ENCODE data around the gene CCDC158.

Gene CCDC158

DNA sequence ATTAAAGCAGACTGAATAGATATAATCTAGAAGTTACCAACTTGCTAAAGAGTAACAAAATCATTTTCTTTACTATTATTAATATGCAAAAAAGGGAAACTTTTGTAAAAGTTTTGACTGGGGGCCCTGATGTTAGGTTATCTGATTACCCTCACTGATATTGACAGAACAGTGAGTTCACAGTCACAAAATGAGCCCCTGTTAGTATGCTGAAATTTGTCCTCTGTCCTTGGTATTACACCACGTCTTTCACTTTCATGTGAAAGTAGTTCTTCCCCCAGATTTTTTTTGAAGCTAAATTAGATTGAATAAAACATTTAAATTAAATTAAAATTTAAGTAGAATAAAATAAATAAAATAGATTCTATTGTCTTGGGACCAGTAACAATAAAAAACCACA is 108.5 kb downstream of the CCDC158 start:
- no peaks in the 10 kb centered on the region for H3K27me3 ChIP-seq (ENCODE audit: insufficient read depth, low read length)
- H2AFZ ChIP-seq (ENCODE audit: low read length, unreplicated experiment): no peak overlapping the region
- 0 out of 2 replicates have a peak, but pooled peaks cover 11% of the 10 kb centered on the region for H3K36me3 ChIP-seq (ENCODE audit: insufficient read depth, low read length)
- no peak overlapping the region for H3K4me3 ChIP-seq (ENCODE audit: low read depth, low read length)
- no peak overlapping the region for H3K27ac ChIP-seq (ENCODE audit: low read depth, low read length)
- peaks cover 19% of the 10 kb centered on the region for H3K79me2 ChIP-seq (ENCODE audit: control insufficient read depth, insufficient read depth, low read length, unreplicated experiment)
- peaks cover 15% of the 10 kb centered on the region for H3K4me1 ChIP-seq (ENCODE audit: control insufficient read depth, insufficient read depth, low read length, unreplicated experiment)

DNA sequence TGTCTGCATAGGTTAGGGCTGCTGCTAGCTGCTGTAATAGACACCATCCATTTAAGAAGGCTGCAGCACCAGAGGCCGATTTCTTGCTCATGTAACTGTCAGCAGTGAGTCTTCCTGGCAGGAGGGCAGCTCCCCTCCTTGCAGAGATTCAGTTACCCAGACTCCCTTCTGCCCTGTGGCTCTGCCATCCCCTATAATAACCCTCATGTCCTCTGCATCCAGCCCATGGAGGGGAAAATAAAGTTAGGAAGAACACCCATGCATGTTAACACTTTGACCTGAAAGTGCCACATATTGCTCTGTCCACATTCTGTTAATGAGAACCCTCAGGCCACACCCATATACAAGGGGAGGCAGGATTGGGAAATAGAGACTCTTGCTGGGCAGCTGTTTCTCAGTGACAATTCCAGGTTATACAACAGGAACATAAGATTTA is 109.0 kb downstream of the CCDC158 start:
- Histone ChIP-seq H3K79me2 (ENCODE audit: control insufficient read depth, insufficient read depth, low read length, unreplicated experiment) (peaks cover 25% of the 10 kb centered on the region), H3K4me3 (ENCODE audit: low read depth, low read length) (no peak overlapping the region), H3K27ac (ENCODE audit: low read depth, low read length) (no peak overlapping the region), H2AFZ (ENCODE audit: low read length, unreplicated experiment) (no peak overlapping the region), H3K36me3 (ENCODE audit: insufficient read depth, low read length) (0 out of 2 replicates have a peak, but pooled peaks cover 11% of the 10 kb centered on the region), H3K27me3 (ENCODE audit: insufficient read depth, low read length) (no peaks in the 10 kb centered on the region), H3K4me1 (ENCODE audit: control insufficient read depth, insufficient read depth, low read length, unreplicated experiment) (peaks cover 15% of the 10 kb centered on the region)

DNA sequence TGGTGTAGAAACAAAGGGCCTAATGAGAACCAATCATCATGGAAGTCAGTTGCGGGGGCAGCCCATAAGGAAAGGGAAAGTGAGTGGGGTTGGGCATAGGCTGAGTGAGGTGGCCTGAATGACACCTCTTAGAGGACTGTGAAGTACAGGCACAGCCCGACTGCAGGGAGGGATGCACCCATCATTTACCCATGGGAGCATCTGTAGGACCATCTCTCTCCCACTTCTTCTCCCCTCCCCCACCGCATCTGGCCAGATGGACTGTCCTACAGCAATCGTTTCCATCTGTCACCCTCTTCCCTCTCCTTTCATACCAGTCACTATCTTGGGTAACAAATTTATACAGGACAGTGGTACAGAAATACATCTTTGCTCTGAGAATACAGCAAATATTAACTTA is 110.3 kb downstream of the CCDC158 start:
- Histone ChIP-seq H3K27me3 (ENCODE audit: insufficient read depth, low read length) (no peaks in the 10 kb centered on the region), H3K4me3 (ENCODE audit: low read depth, low read length) (no peak overlapping the region), H2AFZ (ENCODE audit: low read length, unreplicated experiment) (no peak overlapping the region), H3K79me2 (ENCODE audit: control insufficient read depth, insufficient read depth, low read length, unreplicated experiment) (peaks cover 29% of the 10 kb centered on the region), H3K4me1 (ENCODE audit: control insufficient read depth, insufficient read depth, low read length, unreplicated experiment) (peaks cover 15% of the 10 kb centered on the region), H3K36me3 (ENCODE audit: insufficient read depth, low read length) (0 out of 2 replicates have a peak, but pooled peaks cover 11% of the 10 kb centered on the region), H3K27ac (ENCODE audit: low read depth, low read length) (no peak overlapping the region)

DNA sequence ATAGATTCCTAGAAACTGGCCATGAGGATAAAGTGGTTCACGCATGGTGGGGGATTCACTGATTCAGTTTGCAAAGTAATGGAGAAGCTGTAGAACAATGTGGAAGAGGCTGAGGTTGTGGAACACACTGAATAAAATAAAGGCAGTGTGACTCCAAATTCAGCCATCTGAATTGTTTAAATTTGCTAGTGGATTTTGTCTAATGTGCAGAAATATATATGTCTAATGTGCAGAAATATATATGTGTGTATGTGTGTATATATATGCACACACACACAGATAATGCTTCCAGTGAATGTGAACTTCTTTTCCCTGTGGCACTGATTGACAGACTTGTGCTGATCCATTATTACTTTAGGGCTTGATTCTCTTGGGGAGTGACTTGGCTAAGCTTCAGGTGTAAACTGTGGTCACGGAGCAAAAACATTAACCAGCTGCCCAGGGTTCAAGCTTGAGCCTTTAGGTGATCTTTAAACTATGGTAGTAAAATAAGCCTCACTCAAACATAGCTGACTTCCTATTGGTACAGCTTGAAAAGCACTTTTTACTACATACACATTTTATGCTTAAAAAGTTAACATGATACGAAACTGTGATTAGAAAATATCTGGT is 110.9 kb downstream of the CCDC158 start:
- Histone ChIP-seq H3K27me3 (ENCODE audit: insufficient read depth, low read length) (no peaks in the 10 kb centered on the region), H3K4me3 (ENCODE audit: low read depth, low read length) (no peak overlapping the region), H3K27ac (ENCODE audit: low read depth, low read length) (no peak overlapping the region), H3K4me1 (ENCODE audit: control insufficient read depth, insufficient read depth, low read length, unreplicated experiment) (peaks cover 20% of the 10 kb centered on the region), H3K36me3 (ENCODE audit: insufficient read depth, low read length) (0 out of 2 replicates have a peak, but pooled peaks cover 7% of the 10 kb centered on the region), H3K79me2 (ENCODE audit: control insufficient read depth, insufficient read depth, low read length, unreplicated experiment) (peaks cover 35% of the 10 kb centered on the region), H2AFZ (ENCODE audit: low read length, unreplicated experiment) (no peak overlapping the region)

DNA sequence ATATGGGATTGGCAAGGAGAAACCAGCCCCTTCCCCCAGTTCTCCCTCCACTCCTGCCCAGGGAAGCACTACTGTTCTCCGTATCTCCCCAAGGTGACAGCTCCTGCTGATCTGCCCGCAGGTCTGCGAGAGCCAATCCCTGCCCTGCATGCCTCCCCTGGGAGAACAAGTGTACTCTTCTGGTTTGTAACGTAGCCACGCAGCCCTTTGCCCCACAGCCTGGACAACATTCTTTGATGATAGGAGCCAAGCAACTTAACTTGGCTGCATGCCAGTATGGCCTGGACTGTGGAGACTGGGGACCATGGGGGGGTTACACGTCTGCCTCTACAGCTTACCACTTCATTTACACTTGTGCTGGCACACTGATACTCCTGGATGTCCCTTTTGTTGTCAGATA is 112.4 kb downstream of the CCDC158 start:
- peaks cover 41% of the 10 kb centered on the region for H3K79me2 ChIP-seq (ENCODE audit: control insufficient read depth, insufficient read depth, low read length, unreplicated experiment)
- H3K4me1 ChIP-seq (ENCODE audit: control insufficient read depth, insufficient read depth, low read length, unreplicated experiment): peaks cover 23% of the 10 kb centered on the region
- no peaks in the 10 kb centered on the region for H3K27me3 ChIP-seq (ENCODE audit: insufficient read depth, low read length)
- H2AFZ ChIP-seq (ENCODE audit: low read length, unreplicated experiment): no peak overlapping the region
- H3K4me3 ChIP-seq (ENCODE audit: low read depth, low read length): no peak overlapping the region
- 0 out of 2 replicates have a peak, but pooled peaks cover 7% of the 10 kb centered on the region for H3K36me3 ChIP-seq (ENCODE audit: insufficient read depth, low read length)
- H3K27ac ChIP-seq (ENCODE audit: low read depth, low read length): no peak overlapping the region

- peak overlapping the region; percentile 86 for H3K4me3 ChIP-seq (ENCODE audit: low read depth, low read length)
Measured at GRCh38 chr4:76307660-76308014, 113.3 kb downstream of the CCDC158 start.

GRCh38 chr4:76306882-76307659 is 113.9 kb downstream of the CCDC158 start:
- Histone ChIP-seq H3K79me2 (ENCODE audit: control insufficient read depth, insufficient read depth, low read length, unreplicated experiment) (peaks cover 43% of the 10 kb centered on the region), H3K36me3 (ENCODE audit: insufficient read depth, low read length) (0 out of 2 replicates have a peak, but pooled peaks cover 7% of the 10 kb centered on the region), H2AFZ (ENCODE audit: low read length, unreplicated experiment) (peak overlapping the region; percentile 72), H3K4me1 (ENCODE audit: control insufficient read depth, insufficient read depth, low read length, unreplicated experiment) (peaks cover 26% of the 10 kb centered on the region), H3K27me3 (ENCODE audit: insufficient read depth, low read length) (no peaks in the 10 kb centered on the region), H3K27ac (ENCODE audit: low read depth, low read length) (peak overlapping the region; percentile 63), H3K4me3 (ENCODE audit: low read depth, low read length) (peak overlapping the region; percentile 86)

More at GRCh38 chr4:76307660-76308014, 113.3 kb downstream of the CCDC158 start:
- Histone ChIP-seq H3K36me3 (ENCODE audit: insufficient read depth, low read length) (0 out of 2 replicates have a peak, but pooled peaks cover 7% of the 10 kb centered on the region), H3K79me2 (ENCODE audit: control insufficient read depth, insufficient read depth, low read length, unreplicated experiment) (peaks cover 43% of the 10 kb centered on the region), H3K4me1 (ENCODE audit: control insufficient read depth, insufficient read depth, low read length, unreplicated experiment) (peaks cover 23% of the 10 kb centered on the region), H2AFZ (ENCODE audit: low read length, unreplicated experiment) (peak overlapping the region; percentile 16), H3K27me3 (ENCODE audit: insufficient read depth, low read length) (no peaks in the 10 kb centered on the region), H3K27ac (ENCODE audit: low read depth, low read length) (no peak overlapping the region)

- peak within 1 kb of the TSS; percentile 86 for H3K4me3 ChIP-seq (ENCODE audit: low read depth, low read length)
- peaks cover 34% of the 10 kb centered on the region for H3K4me1 ChIP-seq (ENCODE audit: control insufficient read depth, insufficient read depth, low read length, unreplicated experiment)
- peak within 1 kb of the TSS; percentile 63 for H3K27ac ChIP-seq (ENCODE audit: low read depth, low read length)
- peak within 1 kb of the TSS; percentile 72 for H2AFZ ChIP-seq (ENCODE audit: low read length, unreplicated experiment)
- H3K27me3 ChIP-seq (ENCODE audit: insufficient read depth, low read length): no peaks in the 10 kb centered on the region
- H3K79me2 ChIP-seq (ENCODE audit: control insufficient read depth, insufficient read depth, low read length, unreplicated experiment): peaks cover 43% of the 10 kb centered on the region
- H3K36me3 ChIP-seq (ENCODE audit: insufficient read depth, low read length): 0 out of 2 replicates have a peak, but pooled peaks cover 7% of the 10 kb centered on the region
Measured at GRCh38 chr4:76305971-76306881, 114.7 kb downstream of the CCDC158 start, which contains the start of gene STBD1. TSS of gene STBD1 (plus strand) at chr4:76306733. CDS start at chr4:76306770, 37 bp downstream.

DNA sequence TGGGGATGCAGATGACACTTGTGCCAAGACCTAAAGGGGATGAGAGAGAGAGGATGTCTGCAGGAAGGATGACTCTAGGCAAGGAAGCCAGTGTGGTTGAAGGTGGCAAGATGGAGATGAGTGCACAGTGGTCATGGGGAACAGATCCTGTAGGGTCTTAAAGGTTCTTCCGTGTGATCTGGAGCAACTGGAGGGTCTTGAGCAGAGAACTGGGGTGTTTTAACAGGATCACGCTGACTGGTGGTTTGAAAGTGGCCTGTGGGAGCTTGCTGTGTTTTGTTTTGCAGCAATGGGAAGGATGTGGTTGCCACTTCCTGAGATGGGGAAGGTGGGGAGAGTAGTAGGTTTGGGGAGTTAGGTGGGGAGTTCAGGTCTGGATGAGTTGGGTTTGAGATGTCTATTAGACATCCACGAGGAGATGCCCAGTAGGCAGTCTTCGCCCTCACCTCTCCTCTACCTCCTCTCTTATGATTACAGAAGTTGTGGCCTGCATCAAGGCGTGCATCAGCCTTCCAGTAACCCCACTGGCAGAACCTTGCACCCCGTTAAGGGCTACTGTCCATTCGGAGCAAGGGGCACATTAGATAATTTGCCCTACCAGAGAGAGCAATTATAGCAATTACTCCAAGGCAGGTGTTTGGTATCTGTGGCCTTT is 115.8 kb downstream of the CCDC158 start:
- H3K27ac ChIP-seq (ENCODE audit: low read depth, low read length): peak overlapping the region; percentile 63; the same call in 1 of the 2 replicates
- H3K4me3 ChIP-seq (ENCODE audit: low read depth, low read length): peak overlapping the region; percentile 86
- H3K4me1 ChIP-seq (ENCODE audit: control insufficient read depth, insufficient read depth, low read length, unreplicated experiment): peaks cover 38% of the 10 kb centered on the region
- H3K79me2 ChIP-seq (ENCODE audit: control insufficient read depth, insufficient read depth, low read length, unreplicated experiment): peaks cover 43% of the 10 kb centered on the region
- H2AFZ ChIP-seq (ENCODE audit: low read length, unreplicated experiment): peak overlapping the region; percentile 72
- H3K27me3 ChIP-seq (ENCODE audit: insufficient read depth, low read length): no peaks in the 10 kb centered on the region
- H3K36me3 ChIP-seq (ENCODE audit: insufficient read depth, low read length): 0 out of 2 replicates have a peak, but pooled peaks cover 2% of the 10 kb centered on the region
